Effector CD4-positive, alpha-beta T cell (primary cell): ENCODE measurements around the gene MTOR.
"Not testable (repeated sequence)": the region's sequence is repeated elsewhere in the genome, so short reads cannot be mapped to it uniquely, and the experiment has no call there.

Experiments used
- DNase-seq: peaks from one replicate; pipeline ENCODE4 v3.0.0-alpha.2; 2020

The MTOR gene

DNA sequence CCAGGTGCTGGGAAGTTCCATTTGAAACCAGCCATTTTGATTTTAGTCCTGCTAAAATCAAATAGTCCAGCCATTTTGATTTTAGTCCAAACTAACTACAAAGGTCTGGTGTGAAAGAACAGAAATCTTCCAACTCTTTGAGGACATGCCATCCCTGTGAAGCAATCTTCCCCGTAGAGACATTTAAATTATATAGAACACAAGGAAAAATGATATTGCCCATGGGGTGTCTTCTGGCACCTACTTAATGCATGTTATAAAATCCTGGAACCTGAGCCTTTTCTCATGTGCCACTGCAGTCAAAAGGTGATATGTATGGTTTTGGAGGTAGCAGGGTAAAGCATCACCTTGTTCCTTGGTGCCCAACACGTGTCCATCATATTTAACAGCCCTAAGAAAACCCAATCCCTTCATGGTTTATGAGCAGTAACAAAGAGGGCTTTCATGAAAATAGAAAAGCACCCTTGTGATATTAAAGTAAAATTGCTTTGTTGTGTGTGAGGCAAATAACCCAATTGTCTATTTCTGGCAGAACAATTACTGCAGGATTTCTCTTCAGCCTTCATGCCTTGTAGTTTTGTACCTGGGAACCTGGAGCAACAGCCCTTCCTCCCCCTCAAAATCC lies 46.9 kb downstream of the MTOR start:
- no peak for DNase-seq

DNA sequence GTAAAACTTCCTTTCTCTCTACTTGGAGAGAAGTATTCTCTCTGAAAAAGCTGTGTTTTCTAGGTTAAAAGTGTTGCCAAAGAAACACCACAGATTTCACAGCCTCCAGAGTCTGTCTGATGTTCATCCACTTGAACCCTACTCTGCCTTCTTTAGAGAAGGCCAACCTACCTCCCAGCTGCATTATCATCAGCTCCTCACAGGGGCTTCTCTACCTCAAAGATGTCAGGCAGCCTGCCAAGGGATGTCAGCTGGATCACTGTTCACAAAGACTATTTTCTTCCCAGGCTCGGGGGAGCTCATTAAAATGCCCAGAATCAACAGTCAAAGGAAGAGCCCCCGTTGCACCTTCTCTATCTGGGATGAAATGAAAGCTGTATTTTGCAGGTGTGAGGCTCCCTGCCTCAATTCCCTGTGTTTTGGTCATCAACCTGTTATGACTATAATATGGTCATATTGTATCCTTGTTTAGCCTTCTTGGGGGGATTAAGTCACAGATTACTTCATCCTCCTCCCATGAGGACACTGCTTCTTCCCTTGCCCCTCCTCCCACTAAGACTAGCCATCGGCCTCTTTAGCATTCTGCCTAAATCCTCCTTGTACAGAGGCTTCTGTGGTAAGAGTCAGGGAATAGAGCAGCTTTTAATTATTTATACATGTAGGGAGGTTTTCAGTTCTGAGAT lies 47.5 kb downstream of the MTOR start:
- no peak for DNase-seq

GRCh38 chr1:11211925-11212587 lies 50.3 kb downstream of the MTOR start:
- no peak for DNase-seq

DNA sequence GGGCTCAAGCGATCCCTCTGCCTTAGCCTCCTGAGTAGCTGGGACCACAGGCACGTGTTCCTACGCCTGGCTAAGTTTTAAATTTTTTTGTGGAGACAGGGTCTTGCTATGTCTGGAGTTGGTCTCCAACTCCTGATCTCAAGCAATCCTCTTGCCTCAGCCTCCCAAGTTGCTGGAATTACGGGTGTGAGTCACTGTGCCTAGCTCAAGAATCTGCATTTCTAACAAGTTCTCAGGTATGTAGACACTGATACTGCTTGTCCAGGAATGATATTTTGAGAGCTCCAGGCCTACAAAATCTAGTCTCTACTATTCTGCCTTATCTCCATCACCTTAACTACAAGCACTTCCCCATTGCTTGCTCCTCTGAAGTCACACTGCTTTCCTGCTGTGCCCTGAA lies 50.9 kb downstream of the MTOR start:
- DNase-seq, result no peak

DNA sequence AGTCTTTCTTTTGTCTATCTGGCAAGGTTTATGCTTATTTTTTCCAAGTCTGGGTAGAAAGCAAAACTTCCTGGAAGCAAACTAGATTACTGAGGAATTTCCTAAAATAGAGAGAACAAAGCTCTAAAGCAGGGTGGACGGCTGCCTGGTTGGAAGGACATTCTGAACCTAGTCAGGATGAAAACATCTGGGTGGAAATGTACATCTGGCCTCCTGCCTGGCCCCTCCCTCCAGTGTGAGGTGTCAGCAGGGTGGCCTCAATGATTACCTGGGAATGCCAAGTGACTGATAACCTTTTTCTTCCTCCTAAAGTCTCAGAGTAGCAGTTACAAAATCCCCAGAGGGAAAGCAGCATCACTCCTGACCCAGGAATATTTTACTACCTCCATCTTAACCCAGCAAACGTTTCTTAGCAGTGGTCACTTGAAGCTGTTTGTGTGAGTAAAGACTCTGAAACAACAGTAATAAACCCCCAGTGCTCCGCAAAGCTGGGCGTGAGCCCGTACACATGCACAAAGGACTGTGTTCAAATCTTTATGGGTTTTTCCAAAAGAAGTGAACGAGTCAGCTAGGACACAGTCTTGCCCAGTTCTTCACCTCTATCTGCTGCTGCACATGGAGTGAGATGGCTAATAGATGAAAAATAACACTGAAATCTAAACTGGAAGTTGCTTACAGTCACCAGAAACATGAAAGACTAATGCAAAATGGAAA lies 54.3 kb downstream of the MTOR start:
- no peak for DNase-seq

- DNase-seq, result no peak
These were observed 57.8 kb downstream of the MTOR start for GRCh38 chr1:11204396-11205190.

DNA sequence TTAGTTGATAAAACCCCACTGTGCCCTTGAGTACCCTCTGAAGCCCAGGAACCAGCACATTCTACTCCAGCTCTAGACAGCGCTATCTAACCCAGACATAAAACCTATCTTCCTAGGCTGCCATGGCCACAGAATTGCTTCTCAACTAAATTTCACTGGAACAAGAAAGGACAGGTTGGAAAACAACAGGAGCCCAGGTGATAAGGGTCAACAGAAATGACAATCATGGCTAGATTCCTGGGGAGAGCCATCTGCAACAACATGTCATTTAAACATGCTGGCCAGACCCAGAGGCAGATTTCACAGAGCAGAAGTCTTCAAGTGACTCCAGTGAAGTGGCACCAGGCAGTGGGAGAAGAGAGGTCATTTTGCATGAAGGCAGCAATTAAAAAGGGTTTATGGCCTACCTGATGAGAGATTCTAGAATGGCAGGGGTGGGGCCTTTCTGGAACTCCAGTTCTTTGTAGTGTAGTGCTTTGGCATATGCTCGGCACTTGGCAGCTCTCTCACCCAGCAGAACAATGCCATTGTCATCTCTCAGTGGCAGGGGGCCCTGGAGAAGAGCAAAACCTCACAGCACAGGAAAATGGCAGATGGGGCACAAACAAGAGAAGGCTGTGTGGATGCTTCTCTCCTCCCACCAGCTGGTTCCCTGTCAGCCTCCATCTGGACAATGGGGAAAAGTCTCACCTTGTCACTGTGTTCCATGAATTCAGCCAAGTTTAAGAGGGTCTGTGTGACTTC lies 63.3 kb downstream of the MTOR start:
- DNase-seq, result no peak

- DNase-seq, result no peak
These were observed 64.1 kb downstream of the MTOR start for GRCh38 chr1:11198257-11198656.

- no peak for DNase-seq
These were observed 65.0 kb downstream of the MTOR start for GRCh38 chr1:11197359-11197758.

DNA sequence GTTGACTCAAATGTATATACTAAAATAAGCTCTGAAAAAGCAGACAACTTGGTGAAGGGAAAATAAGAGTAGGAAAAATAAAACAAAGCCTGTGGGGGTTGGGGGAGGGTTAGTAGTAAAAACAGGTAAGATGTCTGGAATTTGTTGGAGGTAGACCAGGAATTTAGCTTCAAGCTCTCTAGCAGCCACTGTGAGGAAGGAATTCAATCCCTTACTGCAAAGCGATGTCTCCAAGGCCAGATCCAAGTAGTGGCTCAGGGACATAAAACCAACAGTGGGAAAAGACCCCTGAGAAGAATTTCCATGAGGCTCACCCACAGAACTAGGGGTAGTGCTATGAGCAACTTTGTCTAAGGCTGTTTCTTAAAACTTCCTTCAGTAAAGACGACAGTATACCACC lies 65.4 kb downstream of the MTOR start:
- no peak for DNase-seq

GRCh38 chr1:11194407-11195176 lies 67.8 kb downstream of the MTOR start:
- DNase-seq, result no peak

GRCh38 chr1:11193376-11193775 lies 69.0 kb downstream of the MTOR start:
- no peak for DNase-seq

DNA sequence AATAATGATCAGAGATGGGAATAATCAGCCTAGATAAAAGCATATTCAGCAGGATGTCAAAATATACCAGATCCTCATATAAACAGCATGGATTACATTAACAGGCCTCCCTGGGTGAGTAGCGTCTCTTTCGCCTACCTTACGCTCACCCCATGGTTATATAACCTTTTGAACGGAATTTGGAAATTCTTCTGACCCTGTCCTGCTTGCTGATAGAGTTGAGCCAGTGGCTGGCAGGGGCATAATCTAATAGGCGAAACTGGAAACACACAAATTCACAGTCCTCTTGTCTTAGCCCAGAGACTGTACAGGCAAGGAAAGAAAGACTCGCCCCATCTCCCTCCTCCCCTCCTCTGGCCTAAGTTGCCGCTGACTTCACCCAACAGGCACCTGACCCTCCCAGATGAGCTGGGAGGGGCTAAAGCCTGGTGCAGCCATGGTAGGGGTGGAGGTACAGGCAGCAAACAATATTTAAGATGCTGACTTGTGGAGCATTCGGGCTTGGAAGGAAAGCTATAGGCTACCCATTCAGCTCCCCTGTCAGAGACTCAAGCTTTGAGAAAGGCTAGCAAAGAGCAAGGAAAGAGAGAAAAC lies 73.4 kb downstream of the MTOR start, which contains the start of gene ANGPTL7:
Gene ANGPTL7 (plus strand): TSS at position 498 of the 594 bp plus-strand sequence. CDS start 225 bp downstream, outside the sequence.
- DNase-seq, result no peak

DNA sequence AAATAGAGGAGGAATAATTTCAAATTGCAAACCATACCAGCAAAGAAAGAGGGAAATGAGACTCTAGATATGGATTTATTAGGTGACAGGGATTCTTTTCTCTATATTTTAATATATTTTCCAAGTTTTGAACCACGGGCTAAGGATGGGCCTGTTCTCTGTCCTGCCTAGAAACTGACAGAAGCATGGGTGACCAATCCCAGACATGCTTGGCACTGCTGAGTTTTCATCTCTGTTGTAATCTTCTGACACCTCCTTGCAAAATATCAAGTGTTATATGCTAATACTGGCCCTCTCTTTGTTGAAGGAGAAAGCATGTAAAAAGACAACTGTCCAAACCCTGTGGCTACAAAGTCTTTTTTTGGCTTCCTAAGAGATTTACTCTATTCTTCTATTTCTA lies 74.0 kb downstream of the MTOR start:
- no peak for DNase-seq

GRCh38 chr1:11187931-11188330 lies 74.4 kb downstream of the MTOR start:
- no peak for DNase-seq

DNA sequence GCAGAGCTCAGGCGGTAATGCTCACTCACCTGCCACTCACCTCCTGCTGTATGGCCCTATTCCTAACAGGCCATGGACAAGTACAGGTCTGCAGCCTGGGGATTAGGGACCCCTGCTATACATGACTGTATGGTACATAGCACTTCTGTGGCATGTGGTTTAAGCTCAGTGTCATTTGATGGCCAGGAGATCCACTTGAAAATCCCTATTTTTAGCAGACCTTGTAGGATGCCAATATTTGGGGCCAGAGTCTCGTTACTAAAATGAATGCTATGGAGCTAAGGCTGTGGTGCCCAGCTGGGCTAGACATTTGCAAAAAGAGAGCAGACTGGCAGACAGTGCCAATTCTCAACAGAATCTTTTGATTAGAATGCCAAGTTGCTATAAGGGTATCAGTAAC lies 74.9 kb downstream of the MTOR start:
- no peak for DNase-seq

GRCh38 chr1:11187000-11187399 lies 75.4 kb downstream of the MTOR start:
- DNase-seq, result no peak

- no peak for DNase-seq
These were observed 77.4 kb downstream of the MTOR start for GRCh38 chr1:11184973-11185372.

DNA sequence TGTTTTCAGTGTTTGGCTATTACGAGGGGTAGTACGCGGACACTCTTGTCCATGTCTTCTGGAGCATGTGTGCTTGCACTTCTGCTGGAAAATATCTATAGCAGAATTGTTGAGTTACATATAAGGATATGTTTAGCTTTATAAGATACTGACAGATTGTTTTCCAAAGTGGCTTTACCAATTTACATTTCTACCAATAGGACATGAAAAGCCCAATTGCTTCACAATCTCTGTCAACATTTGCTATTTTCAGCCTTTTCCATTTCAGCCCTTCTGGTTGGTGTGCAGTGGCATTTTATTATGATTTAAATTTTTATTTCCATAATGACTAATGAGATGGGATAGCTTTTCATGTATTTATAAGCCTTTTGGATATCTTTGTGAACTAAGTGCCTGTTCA lies 79.5 kb downstream of the MTOR start:
- DNase-seq, result no peak

DNA sequence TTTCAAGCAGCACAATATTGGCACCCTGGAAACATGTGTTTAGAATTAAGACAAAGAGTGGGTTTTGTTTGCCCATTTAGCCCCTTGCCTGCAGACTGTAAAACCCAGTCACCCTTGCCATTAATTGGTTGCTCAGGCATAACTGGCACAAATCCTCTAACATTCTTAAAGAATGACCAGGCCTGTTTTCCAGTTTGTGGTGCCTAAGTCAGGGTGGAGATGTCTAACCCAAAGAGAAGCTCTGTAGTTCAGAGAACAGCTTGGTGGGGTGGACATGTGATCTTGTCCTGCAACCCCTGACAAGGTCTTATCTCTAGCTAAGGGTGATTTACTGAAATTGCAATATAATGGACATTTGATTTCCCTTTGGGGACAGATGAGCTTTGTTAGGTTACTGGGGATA lies 82.0 kb downstream of the MTOR start:
- DNase-seq, result no peak

- DNase-seq, result not testable (repeated sequence)
These were observed 82.6 kb downstream of the MTOR start for GRCh38 chr1:11179749-11180148.
